ENCODE data around the gene FOSL1. TPM values are rescaled to one million over a fixed set of nuclear protein-coding genes. Genes with fewer than 3 reads are reported as not detected.

Gene FOSL1
- total and polyA plus RNA-seq, 2 of the 13 experiments (the other 11 are each of a cell fraction or from before 2014, with no cell fraction given): 4.0 to 4.1 TPM

- TF ChIP-seq MNT (IDR thresholded peaks at IDR 0.05) (peak; percentile 46), ZNF256 (CRISPR knock-in tag; conservative IDR thresholded peaks at IDR 0.05) (no peak), PAXIP1 (CRISPR knock-in tag; conservative IDR thresholded peaks at IDR 0.05) (peak; percentile 50; the same call in 1 of the 2 replicates), TOE1 (CRISPR knock-in tag; IDR thresholded peaks at IDR 0.05) (no peak), ARHGAP35 (CRISPR knock-in tag; IDR thresholded peaks at IDR 0.05; ENCODE audit: borderline replicate concordance) (no peak; the same call in 1 of the 2 replicates), NCOR1 (IDR thresholded peaks at IDR 0.05; ENCODE audit: borderline replicate concordance, low read length) (no peak), ZNF432 (CRISPR knock-in tag; IDR thresholded peaks at IDR 0.05; ENCODE audit: borderline replicate concordance) (no peak), ZNF780A (CRISPR knock-in tag; IDR thresholded peaks at IDR 0.05) (no peak; the same call in 1 of the 2 replicates), PBX2 (CRISPR knock-in tag; IDR thresholded peaks at IDR 0.05) (no peak), ZNF660 (CRISPR knock-in tag; IDR thresholded peaks at IDR 0.05; ENCODE audit: borderline replicate concordance, low read depth) (no peak), THAP8 (CRISPR knock-in tag; IDR thresholded peaks at IDR 0.05; ENCODE audit: borderline replicate concordance) (no peak), ZNF292 (CRISPR knock-in tag; IDR thresholded peaks at IDR 0.05; ENCODE audit: borderline replicate concordance, low read depth) (no peak), GMEB1 (CRISPR knock-in tag; IDR thresholded peaks at IDR 0.05; ENCODE audit: borderline replicate concordance) (peak; percentile 53), ZNF574 (CRISPR knock-in tag; IDR thresholded peaks at IDR 0.05) (peak; percentile 22; the same call in 1 of the 2 replicates), PTBP1 (IDR thresholded peaks at IDR 0.05; ENCODE audit: low read depth, low read length, poor library complexity, severe bottlenecking) (no peak)
Observed at GRCh38 chr11:65873318-65874156, 26.7 kb downstream of the FOSL1 start (continued).
